KMS-11 (cell line): Measurements from ENCODE around the gene PTPRF.
"Not testable (repeated sequence)": the region's sequence is repeated elsewhere in the genome, so short reads cannot be mapped to it uniquely, and the experiment has no call there.

Source experiments
- H2AFZ ChIP-seq: fragments of 200-600 bp; sonication (generic); 2 replicates; pipeline ENCODE4 v1.6.1; 2016; ENCODE audit warnings: antibody characterized with exemption, mixed run types, low read depth
- H3K27ac ChIP-seq: fragments of 200-600 bp; sonication (generic); 2 replicates; pipeline ENCODE4 v1.6.1; 2016; ENCODE audit warnings: mild to moderate bottlenecking, mixed run types
- H3K27me3 ChIP-seq: fragments of 200-600 bp; sonication (generic); 2 replicates; pipeline ENCODE4 v1.6.1; 2017; ENCODE audit warnings: mild to moderate bottlenecking, low read depth, mixed run types, moderate library complexity; ENCODE audit not compliant: insufficient read depth
- H3K36me3 ChIP-seq: fragments of 200-600 bp; sonication (generic); 2 replicates; pipeline ENCODE4 v1.6.1; 2017; ENCODE audit warnings: mild to moderate bottlenecking, mixed run types; ENCODE audit not compliant: insufficient read depth
- H3K4me1 ChIP-seq: fragments of 200-600 bp; sonication (generic); 2 replicates; pipeline ENCODE4 v1.6.1; 2016; ENCODE audit warnings: mild to moderate bottlenecking, low read depth, mixed run types; ENCODE audit not compliant: poor library complexity, severe bottlenecking
- H3K4me2 ChIP-seq: fragments of 200-600 bp; sonication (generic); 2 replicates; pipeline ENCODE4 v1.7.0; 2016; ENCODE audit warnings: mild to moderate bottlenecking, mixed run types
- H3K4me3 ChIP-seq: fragments of 200-600 bp; sonication (generic); IDR thresholded peaks from 2 replicates; pipeline ENCODE4 v1.6.1; 2017; ENCODE audit warnings: low read depth, low read length, mixed read lengths; ENCODE audit not compliant: insufficient read depth
- H3K79me2 ChIP-seq: fragments of 200-600 bp; sonication (generic); 2 replicates; pipeline ENCODE4 v1.6.1; 2016; ENCODE audit warnings: low read depth, mixed run types; ENCODE audit not compliant: insufficient read depth
- H3K9ac ChIP-seq: fragments of 200-600 bp; sonication (generic); 2 replicates; pipeline ENCODE4 v1.6.1; 2016; ENCODE audit warnings: mild to moderate bottlenecking, mixed run types
- H4K20me1 ChIP-seq: fragments of 200-600 bp; sonication (generic); 2 replicates; pipeline ENCODE4 v1.6.1; 2016; ENCODE audit warnings: mild to moderate bottlenecking, mixed run types; ENCODE audit not compliant: insufficient read depth
- TF ChIP-seq, protein P1 (sequence below): fragments of 200-600 bp; sonication (generic); conservative IDR thresholded peaks from 2 replicates; pipeline ENCODE4 v1.6.1; 2017; ENCODE audit warnings: low read depth, mild to moderate bottlenecking, antibody characterized with exemption, low read length, moderate library complexity, mixed read lengths

Gene PTPRF

DNA sequence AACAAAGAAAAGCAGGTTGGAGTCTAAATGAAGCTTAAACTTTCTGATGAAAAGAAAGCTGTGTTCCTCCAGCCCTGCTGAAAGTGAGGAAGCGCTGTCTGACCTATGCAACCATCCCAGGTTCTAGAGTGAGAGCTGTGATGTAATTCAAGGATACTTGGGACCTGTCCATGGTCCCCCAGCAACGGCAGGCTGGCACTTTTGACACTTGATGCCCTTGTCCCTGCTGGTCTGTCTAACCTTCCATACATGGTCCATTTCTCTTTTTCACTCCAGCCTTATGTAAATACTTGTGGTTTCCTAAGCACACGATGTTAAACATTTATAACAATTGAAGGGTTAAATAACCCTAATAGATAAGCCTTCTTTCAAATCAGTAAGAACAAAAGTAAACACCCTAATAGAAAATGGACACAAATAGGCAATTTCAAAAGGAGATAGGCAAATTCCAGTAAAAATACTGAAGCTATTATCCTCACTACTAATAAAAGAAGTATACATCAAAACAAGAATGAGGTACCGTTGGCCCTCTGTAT is 101.5 kb downstream of the PTPRF start:
- H3K4me2 ChIP-seq = no peak overlapping the region
- H2AFZ ChIP-seq = no peak overlapping the region
- H3K9ac ChIP-seq = no peak overlapping the region
- H3K27me3 ChIP-seq = no peaks in the 10 kb centered on the region
- TF ChIP-seq, protein P1, sequence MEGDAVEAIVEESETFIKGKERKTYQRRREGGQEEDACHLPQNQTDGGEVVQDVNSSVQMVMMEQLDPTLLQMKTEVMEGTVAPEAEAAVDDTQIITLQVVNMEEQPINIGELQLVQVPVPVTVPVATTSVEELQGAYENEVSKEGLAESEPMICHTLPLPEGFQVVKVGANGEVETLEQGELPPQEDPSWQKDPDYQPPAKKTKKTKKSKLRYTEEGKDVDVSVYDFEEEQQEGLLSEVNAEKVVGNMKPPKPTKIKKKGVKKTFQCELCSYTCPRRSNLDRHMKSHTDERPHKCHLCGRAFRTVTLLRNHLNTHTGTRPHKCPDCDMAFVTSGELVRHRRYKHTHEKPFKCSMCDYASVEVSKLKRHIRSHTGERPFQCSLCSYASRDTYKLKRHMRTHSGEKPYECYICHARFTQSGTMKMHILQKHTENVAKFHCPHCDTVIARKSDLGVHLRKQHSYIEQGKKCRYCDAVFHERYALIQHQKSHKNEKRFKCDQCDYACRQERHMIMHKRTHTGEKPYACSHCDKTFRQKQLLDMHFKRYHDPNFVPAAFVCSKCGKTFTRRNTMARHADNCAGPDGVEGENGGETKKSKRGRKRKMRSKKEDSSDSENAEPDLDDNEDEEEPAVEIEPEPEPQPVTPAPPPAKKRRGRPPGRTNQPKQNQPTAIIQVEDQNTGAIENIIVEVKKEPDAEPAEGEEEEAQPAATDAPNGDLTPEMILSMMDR = no peak
- no peaks in the 10 kb centered on the region for H4K20me1 ChIP-seq
- H3K36me3 ChIP-seq = no peaks in the 10 kb centered on the region
- no peaks in the 10 kb centered on the region for H3K4me1 ChIP-seq
- no peak overlapping the region for H3K27ac ChIP-seq
- H3K79me2 ChIP-seq = no peaks in the 10 kb centered on the region
- H3K4me3 ChIP-seq = no peak overlapping the region

DNA sequence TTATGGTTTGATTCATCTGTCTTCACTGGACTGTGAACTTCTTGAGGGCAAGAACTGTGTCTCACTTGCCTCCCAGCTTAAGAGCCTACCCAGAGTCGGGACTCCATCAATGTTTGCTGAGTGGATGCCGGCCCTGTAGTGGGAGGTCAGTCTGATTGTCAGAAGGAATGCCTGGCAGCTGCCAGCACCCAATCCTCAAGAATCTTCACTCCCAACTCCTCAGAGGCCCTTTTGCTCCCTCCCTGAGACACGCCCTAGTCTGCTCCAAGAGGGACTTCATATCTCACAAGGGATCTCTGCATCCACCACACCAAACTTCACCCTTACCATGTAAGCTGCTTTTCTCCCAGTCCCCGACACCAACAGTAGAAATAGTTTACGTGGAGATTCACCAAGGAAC is 104.0 kb downstream of the PTPRF start:
- Histone ChIP-seq H3K4me2 (no peak overlapping the region), H3K4me1 (no peaks in the 10 kb centered on the region), H3K4me3 (no peak overlapping the region), H3K79me2 (no peaks in the 10 kb centered on the region), H3K27me3 (no peaks in the 10 kb centered on the region), H2AFZ (no peak overlapping the region), H4K20me1 (no peaks in the 10 kb centered on the region), H3K9ac (no peak overlapping the region), H3K27ac (no peak overlapping the region), H3K36me3 (no peaks in the 10 kb centered on the region)
- TF ChIP-seq, protein P1 = no peak

DNA sequence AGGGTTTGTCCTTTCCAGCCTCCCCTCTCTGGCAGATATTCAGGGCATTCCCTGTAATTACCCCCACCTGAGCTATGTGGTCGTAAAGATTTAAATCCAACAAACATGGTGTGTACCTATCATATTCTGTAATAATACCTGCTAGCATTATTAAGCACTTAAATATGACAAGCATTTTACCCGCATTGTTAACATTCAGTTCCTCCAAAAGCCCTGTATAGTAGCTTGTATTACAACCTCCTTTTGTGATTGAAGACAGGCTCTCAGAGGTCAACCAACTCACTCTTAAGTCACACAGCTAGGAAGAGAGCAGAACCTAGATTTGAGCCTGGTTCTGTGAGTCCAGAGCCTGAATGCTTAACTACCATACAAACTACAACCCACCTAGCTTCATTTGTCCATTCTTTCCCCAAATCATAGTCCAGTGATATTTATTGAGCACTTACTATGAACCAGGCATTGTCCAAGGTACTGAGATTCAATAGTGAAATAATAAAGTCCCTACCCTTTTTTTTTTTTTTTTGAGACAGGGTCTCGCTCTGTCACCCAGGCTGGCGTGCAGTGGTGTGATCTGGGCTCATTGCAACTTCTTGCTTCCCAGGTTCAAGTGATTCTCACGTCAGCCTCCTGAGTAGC is 105.4 kb downstream of the PTPRF start:
- no peak overlapping the region for H3K4me2 ChIP-seq
- H3K4me1 ChIP-seq = no peaks in the 10 kb centered on the region
- H3K27ac ChIP-seq = no peak overlapping the region
- no peaks in the 10 kb centered on the region for H3K27me3 ChIP-seq
- H3K79me2 ChIP-seq = no peaks in the 10 kb centered on the region
- no peak overlapping the region for H2AFZ ChIP-seq
- H3K4me3 ChIP-seq = no peak overlapping the region
- no peaks in the 10 kb centered on the region for H4K20me1 ChIP-seq
- H3K36me3 ChIP-seq = no peaks in the 10 kb centered on the region
- no peak overlapping the region for H3K9ac ChIP-seq
- TF ChIP-seq, protein P1 = no peak

DNA sequence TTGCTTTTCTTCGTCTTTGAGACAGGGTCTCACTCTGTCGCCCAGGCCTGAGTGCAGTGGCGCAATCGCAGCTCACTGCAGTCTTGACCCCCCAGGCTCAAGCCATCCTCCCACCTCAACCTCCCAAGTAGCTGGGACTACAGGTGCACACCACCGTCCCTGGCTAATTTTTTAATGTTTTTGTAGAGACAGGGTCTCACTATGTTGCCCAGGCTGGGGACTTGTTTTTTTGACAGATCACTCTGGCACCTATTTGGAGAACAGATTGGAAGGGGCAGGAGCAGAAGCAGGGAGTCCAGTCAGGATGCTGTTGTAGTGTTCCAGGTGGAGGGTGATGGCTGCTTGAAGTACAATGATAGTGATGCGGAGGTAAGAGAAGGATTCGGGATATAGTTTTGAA is 106.6 kb downstream of the PTPRF start:
- Histone ChIP-seq H3K27me3 (no peaks in the 10 kb centered on the region), H3K4me3 (no peak overlapping the region), H3K4me1 (no peaks in the 10 kb centered on the region), H3K4me2 (no peak overlapping the region), H3K36me3 (no peaks in the 10 kb centered on the region), H3K9ac (no peak overlapping the region), H4K20me1 (no peaks in the 10 kb centered on the region), H3K79me2 (no peaks in the 10 kb centered on the region), H3K27ac (no peak overlapping the region), H2AFZ (no peak overlapping the region)
- TF ChIP-seq, protein P1 = no peak

DNA sequence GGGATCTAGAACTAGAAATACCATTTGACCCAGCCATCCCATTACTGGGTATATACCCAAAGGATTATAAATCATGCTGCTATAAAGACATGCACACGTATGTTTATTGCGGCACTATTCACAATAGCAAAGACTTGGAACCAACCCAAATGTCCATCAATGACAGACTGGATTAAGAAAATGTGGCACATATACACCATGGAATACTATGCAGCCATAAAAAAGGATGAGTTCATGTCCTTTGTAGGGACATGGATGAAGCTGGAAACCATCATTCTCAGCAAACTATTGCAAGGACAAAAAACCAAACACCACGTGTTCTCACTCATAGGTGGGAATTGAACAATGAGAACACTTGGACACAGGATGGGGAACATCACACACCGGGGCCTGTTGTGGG is 107.7 kb downstream of the PTPRF start:
- not testable (repeated sequence) for H3K4me1 ChIP-seq, H3K79me2 ChIP-seq, H3K4me3 ChIP-seq, H3K27me3 ChIP-seq, H3K27ac ChIP-seq, H3K4me2 ChIP-seq, H3K36me3 ChIP-seq, H4K20me1 ChIP-seq, H2AFZ ChIP-seq, H3K9ac ChIP-seq
